Activated CD8-positive, alpha-beta memory T cell treated with anti-CD3 and anti-CD28 coated beads, Interleukin-2, amount 10 ng/mL, durations not matched to agents 7 days and 5 days (primary cell): ENCODE results near the gene DAD1. TPM values are rescaled to one million over a fixed set of nuclear protein-coding genes. Genes with fewer than 3 reads are reported as not detected.
"Not testable (repeated sequence)": the region's sequence is repeated elsewhere in the genome, so short reads cannot be mapped to it uniquely, and the experiment has no call there.

ENCODE experiments used
- ATAC-seq: fragments of 150-1000 bp; cut with Tn5 transposase; one replicate; pipeline ENCODE4 v1.10.0; 2021; ENCODE audit warnings: moderate library complexity
- CTCF ChIA-PET: fragments of 350-600 bp; sonication (Branson Sonifier 250); formaldehyde crosslinking; loops from one replicate; lab custom pipeline; 2021; ENCODE audit warnings: antibody characterized with exemption; lab: Charles Lee
- DNase-seq: peaks from one replicate; pipeline ENCODE4 v3.0.0-alpha.2; 2020
- H3K27ac Mint-ChIP-seq: one replicate; pipeline ENCODE4 v1.8.0; 2021; ENCODE audit warnings: mild to moderate bottlenecking, mixed read lengths
- H3K27me3 Mint-ChIP-seq: one replicate; pipeline ENCODE4 v1.8.0; 2021; ENCODE audit warnings: mixed read lengths
- H3K36me3 Mint-ChIP-seq: one replicate; pipeline ENCODE4 v1.8.0; 2021; ENCODE audit warnings: mild to moderate bottlenecking, mixed read lengths
- H3K4me1 Mint-ChIP-seq: one replicate; pipeline ENCODE4 v1.8.0; 2021; ENCODE audit warnings: mixed read lengths
- H3K4me3 Mint-ChIP-seq: one replicate; pipeline ENCODE4 v1.8.0; 2021; ENCODE audit warnings: mild to moderate bottlenecking, moderate library complexity, mixed read lengths
- H3K9me3 Mint-ChIP-seq: one replicate; pipeline ENCODE4 v1.8.0; 2022; ENCODE audit warnings: low read depth, mixed read lengths
- total RNA-seq, 2 experiments: library from RNA; stranded (reverse); gene quantifications; one replicate each; pipeline ENCODE4 v1.2.3, GENCODE V29; 2021

The DAD1 gene
- total RNA-seq = 100 to 1,000 TPM; 115 to 185 TPM

DNA sequence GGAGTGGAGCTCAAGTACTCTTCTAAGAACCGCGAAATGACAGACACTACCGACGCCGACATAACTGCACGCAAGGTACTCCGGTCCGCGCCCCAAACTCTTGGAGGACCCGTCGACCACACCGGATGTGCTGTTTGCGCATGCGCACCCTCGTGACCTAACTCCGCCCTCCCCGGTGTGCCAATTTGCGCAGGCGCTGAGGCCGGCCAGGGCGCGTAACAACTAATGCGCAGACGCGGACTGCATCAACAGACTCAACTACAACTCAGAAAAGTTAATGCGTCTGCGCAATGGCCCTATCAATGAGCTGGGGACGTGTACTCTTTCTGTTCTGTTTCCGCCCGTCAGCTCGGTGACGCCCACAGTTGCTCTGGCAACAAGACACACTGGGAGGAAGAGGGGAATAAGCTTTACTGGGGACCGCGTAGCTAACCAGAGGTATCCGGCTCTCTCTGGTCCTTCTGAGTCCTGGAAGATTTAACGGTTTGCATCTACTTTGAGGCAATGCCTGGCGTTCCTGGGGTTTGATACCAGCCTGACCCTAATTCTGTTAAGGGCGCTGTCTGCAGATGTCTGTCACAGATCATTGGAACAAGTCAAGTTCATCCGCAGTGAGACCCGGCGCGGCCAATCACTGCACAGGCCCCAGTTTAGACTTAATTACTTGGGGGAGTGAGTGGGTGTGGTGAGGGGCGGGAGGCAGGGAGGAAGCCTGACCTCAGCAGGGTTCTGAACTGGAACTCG, at the start of gene DAD1:
TSS of gene DAD1 (minus strand) at position 129 of the 744 bp plus-strand sequence. CDS start at position 62, 67 bp downstream.
- DNase-seq (peak; percentile 100), ATAC-seq (peak; percentile 90)
- H3K4me3 Mint-ChIP-seq = peak within 1 kb of the TSS; percentile 86
- H3K4me1 Mint-ChIP-seq = peaks cover 56% of the 10 kb centered on the region
- peak within 1 kb of the TSS; percentile 100 for H3K27ac Mint-ChIP-seq
- CTCF ChIA-PET = interaction anchor here (0.6 to 14.7 kb wide), 25 partner anchors 9 to 1842 kb away, joined by 3 to 172 read pairs (median 4); partner anchors contain the start of genes ABHD4 and OXA1L
- no peaks in the 10 kb centered on the region for H3K9me3 Mint-ChIP-seq
- peaks cover 2% of the 10 kb centered on the region for H3K27me3 Mint-ChIP-seq
- peaks cover 12% of the 10 kb centered on the region for H3K36me3 Mint-ChIP-seq

DNA sequence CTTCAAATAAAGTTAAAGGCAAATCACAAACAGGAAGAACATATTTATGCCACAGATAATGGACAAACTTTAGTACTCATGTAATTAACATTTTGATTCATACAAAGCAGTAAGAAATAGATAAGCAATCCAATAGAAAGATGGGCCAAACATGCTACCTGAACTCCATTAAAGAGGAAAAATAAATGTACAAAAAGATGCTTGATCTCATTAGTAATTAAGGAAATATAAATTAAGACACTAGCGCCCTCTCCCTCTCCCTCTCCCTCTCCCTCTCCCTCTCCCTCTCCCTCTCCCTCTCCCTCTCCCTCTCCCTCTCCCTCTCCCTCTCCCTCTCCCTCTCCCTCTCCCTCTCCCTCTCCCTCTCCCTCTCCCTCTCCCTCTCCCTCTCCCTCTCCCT, 47.0 kb upstream of the DAD1 start:
- CTCF ChIA-PET = interaction anchor here (1.2 to 1.4 kb wide), 2 partner anchors 37 to 66 kb away, joined by 3 to 4 read pairs; no protein-coding TSS in a partner anchor
- not testable (repeated sequence) for DNase-seq, H3K4me3 Mint-ChIP-seq, H3K9me3 Mint-ChIP-seq, H3K36me3 Mint-ChIP-seq, H3K27ac Mint-ChIP-seq, ATAC-seq, H3K4me1 Mint-ChIP-seq, H3K27me3 Mint-ChIP-seq

DNA sequence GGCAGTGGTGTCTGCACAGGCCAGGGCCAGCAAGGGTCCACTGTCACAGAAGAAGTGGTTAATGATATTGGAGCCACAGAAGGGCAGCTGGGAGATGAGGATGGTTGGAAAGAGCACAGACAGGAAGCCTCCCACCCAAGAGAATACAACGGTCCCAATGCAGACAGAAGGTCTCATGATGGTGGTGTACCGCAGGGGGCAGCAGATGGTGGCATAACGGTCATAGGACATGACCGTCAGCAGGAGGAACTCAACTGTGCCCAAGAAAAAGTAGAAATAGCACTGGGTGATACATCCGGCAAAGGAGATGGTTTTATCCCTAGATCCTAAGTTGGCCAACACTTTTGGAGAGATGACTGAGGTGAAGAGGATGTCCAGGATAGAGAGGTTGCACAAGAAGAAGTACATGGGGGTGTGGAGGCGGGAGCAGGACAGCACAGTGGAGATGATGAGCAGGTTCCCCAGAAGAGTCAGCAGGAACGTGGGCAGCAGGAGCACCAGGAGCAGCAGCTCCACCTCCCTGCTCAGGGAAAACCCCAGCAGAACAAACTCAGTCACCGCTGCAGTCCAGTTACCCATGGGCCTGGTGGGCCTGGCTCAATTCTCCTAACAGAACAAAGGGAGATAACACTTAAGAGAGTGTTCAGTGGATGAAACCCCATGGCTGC, 45.3 kb upstream of the DAD1 start:
- Mint-ChIP-seq H3K4me3 (no peak overlapping the region), H3K9me3 (peaks cover 5% of the 10 kb centered on the region), H3K27me3 (peaks cover under 1% of the 10 kb centered on the region), H3K36me3 (no peaks in the 10 kb centered on the region), H3K27ac (no peak overlapping the region), H3K4me1 (no peaks in the 10 kb centered on the region)
- DNase-seq (no peak), ATAC-seq (no peak)
- CTCF ChIA-PET = interaction anchor here (1.4 kb wide), 1 partner anchor 64 kb away, joined by 4 read pairs; no protein-coding TSS in a partner anchor

DNA sequence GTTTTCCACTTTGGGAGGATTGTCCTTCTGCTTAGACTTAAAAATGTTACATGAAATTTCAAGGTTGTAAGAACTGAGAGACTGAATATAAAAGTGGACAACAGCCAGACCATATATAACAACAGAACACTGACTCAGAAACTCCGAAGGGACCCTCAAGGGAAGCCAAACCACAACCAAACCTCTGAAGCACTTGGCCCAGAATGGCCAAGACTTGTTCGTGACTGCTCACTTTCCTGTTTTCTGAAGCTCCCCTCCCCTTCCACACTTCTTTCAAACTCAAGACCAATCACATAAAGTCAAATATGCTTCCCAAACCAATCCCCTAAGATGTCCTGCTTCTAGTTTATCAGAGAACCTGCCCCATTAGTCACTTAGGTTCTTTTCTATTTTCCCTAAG, 41.5 kb upstream of the DAD1 start:
- ATAC-seq = no peak
- peaks cover 12% of the 10 kb centered on the region for H3K27me3 Mint-ChIP-seq
- CTCF ChIA-PET = no interaction called here

GRCh38 chr14:22630066-22630465, 41.0 kb upstream of the DAD1 start:
- ATAC-seq = no peak
- Mint-ChIP-seq H3K27ac (no peak overlapping the region), H3K4me3 (no peak overlapping the region), H3K4me1 (no peaks in the 10 kb centered on the region), H3K36me3 (no peaks in the 10 kb centered on the region), H3K27me3 (peaks cover 12% of the 10 kb centered on the region), H3K9me3 (peaks cover 5% of the 10 kb centered on the region)
- CTCF ChIA-PET = no interaction called here
- no peak for DNase-seq

More for the DNA sequence above, 41.5 kb upstream of the DAD1 start:
- no peak overlapping the region for H3K27ac Mint-ChIP-seq
- no peaks in the 10 kb centered on the region for H3K36me3 Mint-ChIP-seq
- H3K4me3 Mint-ChIP-seq = no peak overlapping the region
- H3K4me1 Mint-ChIP-seq = no peaks in the 10 kb centered on the region
- peaks cover 5% of the 10 kb centered on the region for H3K9me3 Mint-ChIP-seq
- no peak for DNase-seq

- CTCF ChIA-PET = no interaction called here
Measured at GRCh38 chr14:22629361-22629760, 40.3 kb upstream of the DAD1 start.

GRCh38 chr14:22627506-22628263, 38.7 kb upstream of the DAD1 start:
- H3K27ac Mint-ChIP-seq = no peak overlapping the region
- no peak overlapping the region for H3K4me3 Mint-ChIP-seq
- no peaks in the 10 kb centered on the region for H3K36me3 Mint-ChIP-seq
- peaks cover 5% of the 10 kb centered on the region for H3K9me3 Mint-ChIP-seq
- no peak for ATAC-seq
- CTCF ChIA-PET = no interaction called here
- no peaks in the 10 kb centered on the region for H3K4me1 Mint-ChIP-seq
- H3K27me3 Mint-ChIP-seq = peaks cover 18% of the 10 kb centered on the region
- DNase-seq = no peak

More at GRCh38 chr14:22629361-22629760, 40.3 kb upstream of the DAD1 start:
- peaks cover 12% of the 10 kb centered on the region for H3K27me3 Mint-ChIP-seq
- peaks cover 5% of the 10 kb centered on the region for H3K9me3 Mint-ChIP-seq
- ATAC-seq (no peak), DNase-seq (no peak)
- no peak overlapping the region for H3K4me3 Mint-ChIP-seq
- H3K4me1 Mint-ChIP-seq = no peaks in the 10 kb centered on the region
- no peaks in the 10 kb centered on the region for H3K36me3 Mint-ChIP-seq
- no peak overlapping the region for H3K27ac Mint-ChIP-seq

GRCh38 chr14:22626590-22626989, 37.6 kb upstream of the DAD1 start:
- no peaks in the 10 kb centered on the region for H3K36me3 Mint-ChIP-seq
- H3K4me1 Mint-ChIP-seq = no peaks in the 10 kb centered on the region
- peaks cover 18% of the 10 kb centered on the region for H3K27me3 Mint-ChIP-seq
- no peak overlapping the region for H3K4me3 Mint-ChIP-seq
- ATAC-seq (no peak), DNase-seq (no peak)
- peaks cover 5% of the 10 kb centered on the region for H3K9me3 Mint-ChIP-seq
- no peak overlapping the region for H3K27ac Mint-ChIP-seq
- CTCF ChIA-PET = interaction anchor here (0.6 kb wide), 1 partner anchor 201 kb away, joined by 3 read pairs; no protein-coding TSS in a partner anchor

DNA sequence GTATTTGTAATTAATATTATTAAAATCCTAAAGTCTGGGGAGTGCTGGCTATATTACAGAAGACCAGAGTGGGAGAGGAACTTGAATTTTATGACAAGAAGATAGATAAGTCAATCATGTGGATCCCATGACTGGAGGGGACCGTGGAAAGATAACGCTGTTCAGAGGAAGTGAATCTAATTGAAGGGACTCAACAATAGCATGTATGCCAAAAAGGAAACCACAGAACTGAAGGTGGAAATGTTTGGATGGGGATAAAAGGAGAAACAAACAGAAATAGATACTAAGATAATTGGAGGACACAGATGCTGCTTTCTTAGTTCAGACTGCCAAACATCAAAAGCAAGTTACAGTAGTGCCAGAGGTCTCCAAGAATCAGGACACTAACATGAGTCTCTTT, 34.0 kb upstream of the DAD1 start:
- Mint-ChIP-seq H3K27ac (no peak overlapping the region), H3K9me3 (no peaks in the 10 kb centered on the region), H3K27me3 (peaks cover 10% of the 10 kb centered on the region), H3K36me3 (no peaks in the 10 kb centered on the region), H3K4me1 (no peaks in the 10 kb centered on the region), H3K4me3 (no peak overlapping the region)
- CTCF ChIA-PET = no interaction called here
- ATAC-seq (no peak), DNase-seq (no peak)

DNA sequence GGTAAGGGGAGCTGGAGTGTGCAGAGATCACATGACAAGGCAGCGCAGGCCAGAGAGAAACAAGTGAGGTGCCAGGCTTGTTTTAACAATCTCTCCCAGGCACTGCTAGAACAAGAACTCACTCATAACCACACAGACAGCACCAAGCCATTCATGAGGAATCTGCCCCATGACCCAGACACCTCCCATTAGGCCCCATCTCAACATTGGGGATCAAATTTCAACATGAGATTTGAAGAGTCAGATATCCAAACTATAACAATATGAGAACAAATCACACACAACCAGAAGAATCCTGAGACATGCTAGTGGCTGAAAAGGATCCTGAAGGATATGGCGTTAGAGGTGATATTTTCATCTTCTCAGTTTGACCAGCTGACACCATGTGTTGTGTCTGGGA, 33.2 kb upstream of the DAD1 start:
- no peak for ATAC-seq
- CTCF ChIA-PET = no interaction called here
- Mint-ChIP-seq H3K27me3 (peaks cover 13% of the 10 kb centered on the region), H3K36me3 (no peaks in the 10 kb centered on the region), H3K4me1 (no peaks in the 10 kb centered on the region), H3K4me3 (no peak overlapping the region), H3K9me3 (no peaks in the 10 kb centered on the region), H3K27ac (no peak overlapping the region)
- no peak for DNase-seq

DNA sequence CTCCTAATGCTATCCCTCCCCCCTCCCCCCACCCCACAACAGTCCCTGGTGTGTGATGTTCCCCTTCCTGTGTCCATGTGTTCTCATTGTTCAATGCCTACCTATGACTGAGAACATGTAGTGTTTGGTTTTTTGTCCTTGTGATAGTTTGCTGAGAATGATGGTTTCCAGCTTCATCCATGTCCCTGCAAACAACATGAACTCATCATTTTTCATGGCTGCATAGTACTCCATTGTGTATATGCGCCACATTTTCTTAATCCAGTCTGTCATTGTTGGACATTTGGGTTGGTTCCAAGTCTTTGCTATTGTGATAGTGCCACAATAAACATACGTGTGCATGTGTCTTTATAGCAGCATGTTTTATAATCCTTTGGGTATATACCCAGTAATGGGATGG, 26.7 kb upstream of the DAD1 start:
- CTCF ChIA-PET, H3K36me3 Mint-ChIP-seq, ATAC-seq, H3K27me3 Mint-ChIP-seq, H3K9me3 Mint-ChIP-seq, H3K4me3 Mint-ChIP-seq, H3K4me1 Mint-ChIP-seq, DNase-seq, H3K27ac Mint-ChIP-seq: not testable (repeated sequence)

DNA sequence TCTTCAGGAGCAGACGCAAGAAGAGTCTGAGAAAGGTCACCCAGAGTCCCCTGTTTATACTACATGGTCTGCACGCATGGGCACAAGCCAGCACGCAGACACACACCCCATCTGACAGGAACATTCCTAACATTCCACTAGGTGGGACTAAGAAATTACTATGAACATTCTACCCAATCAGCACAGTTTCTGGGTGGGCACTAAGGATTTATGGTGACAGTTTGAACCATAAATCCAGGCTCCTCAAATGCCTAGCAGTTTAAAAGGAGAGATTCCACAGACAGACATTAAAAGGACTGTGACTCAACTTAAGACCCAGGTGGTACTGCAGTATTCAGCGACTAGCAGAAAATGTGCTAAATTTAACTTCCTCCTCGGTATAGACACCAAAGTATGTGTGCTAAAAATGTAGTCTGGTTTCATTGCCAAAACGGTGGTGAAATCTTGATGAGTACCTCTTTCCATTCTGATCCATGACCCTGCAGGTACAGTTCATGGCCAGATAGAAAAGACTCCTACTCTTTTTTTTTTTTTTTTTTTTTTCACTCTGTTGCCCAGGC, 25.3 kb upstream of the DAD1 start:
- Mint-ChIP-seq H3K4me3 (no peak overlapping the region), H3K36me3 (peaks cover 15% of the 10 kb centered on the region), H3K27ac (no peak overlapping the region), H3K4me1 (no peaks in the 10 kb centered on the region), H3K9me3 (no peaks in the 10 kb centered on the region), H3K27me3 (peaks cover 2% of the 10 kb centered on the region)
- DNase-seq (no peak), ATAC-seq (no peak)
- CTCF ChIA-PET = interaction anchor here (1.0 kb wide), 1 partner anchor 39 kb away, joined by 3 read pairs; no protein-coding TSS in a partner anchor

- H3K27me3 Mint-ChIP-seq = peaks cover 2% of the 10 kb centered on the region
- H3K9me3 Mint-ChIP-seq = no peaks in the 10 kb centered on the region
- no peaks in the 10 kb centered on the region for H3K4me1 Mint-ChIP-seq
- ATAC-seq = no peak
- CTCF ChIA-PET = interaction anchor here (1.0 kb wide), 1 partner anchor 39 kb away, joined by 3 read pairs; no protein-coding TSS in a partner anchor
- no peak for DNase-seq
- H3K36me3 Mint-ChIP-seq = peaks cover 16% of the 10 kb centered on the region
- no peak overlapping the region for H3K27ac Mint-ChIP-seq
- no peak overlapping the region for H3K4me3 Mint-ChIP-seq
Measured at GRCh38 chr14:22613736-22614239, 24.8 kb upstream of the DAD1 start.
